HG03565 (cell line): ENCODE data around the gene FAM3A.

Experiments used
- ATAC-seq: cut with Tn5 transposase; IDR thresholded peaks from one replicate; pipeline ENCODE4 v1.9.1; 2021; ENCODE audit warnings: mild to moderate bottlenecking, moderate library complexity; ENCODE audit not compliant: unreplicated experiment

Gene FAM3A

DNA sequence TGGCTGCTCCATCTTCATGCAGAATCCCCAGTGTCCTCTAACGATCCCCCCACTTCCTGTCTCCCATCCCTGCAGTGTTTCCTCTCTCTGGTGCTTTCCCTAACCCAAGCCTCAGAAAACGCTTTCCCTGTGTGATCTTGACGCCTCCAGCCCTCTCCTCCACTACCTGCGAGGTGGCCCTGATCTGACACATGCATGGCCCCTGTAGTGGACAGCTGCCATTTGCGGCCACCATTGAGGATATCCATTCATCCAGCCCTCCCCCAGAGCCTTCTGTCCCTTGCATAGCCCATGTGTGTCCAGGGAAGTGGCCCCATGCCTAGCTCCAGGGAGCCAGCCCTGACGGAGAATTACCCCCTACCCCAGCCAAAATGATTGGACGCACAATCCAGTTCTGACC lies 32.7 kb downstream of the FAM3A start:
- ATAC-seq, result no peak

DNA sequence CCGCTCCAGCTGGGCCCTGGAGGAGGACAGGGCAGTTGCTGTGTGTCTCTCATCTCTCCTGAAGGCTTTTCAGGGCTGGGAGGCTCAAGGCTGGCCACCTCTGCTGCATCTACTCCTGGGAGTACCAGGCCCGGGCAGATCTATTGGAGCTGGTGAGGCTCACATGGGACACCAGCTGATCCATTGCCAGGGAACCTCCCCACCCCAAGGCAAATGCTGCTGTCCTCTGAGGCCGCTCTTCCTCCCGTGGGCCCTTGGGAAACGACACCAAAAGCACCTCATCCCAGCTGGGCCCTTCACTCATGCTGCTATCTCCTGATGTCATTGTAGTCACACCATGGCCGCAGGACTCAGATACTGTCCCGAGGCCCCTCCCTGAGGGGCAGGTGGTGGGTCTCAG lies 33.2 kb downstream of the FAM3A start:
- ATAC-seq, result no peak

DNA sequence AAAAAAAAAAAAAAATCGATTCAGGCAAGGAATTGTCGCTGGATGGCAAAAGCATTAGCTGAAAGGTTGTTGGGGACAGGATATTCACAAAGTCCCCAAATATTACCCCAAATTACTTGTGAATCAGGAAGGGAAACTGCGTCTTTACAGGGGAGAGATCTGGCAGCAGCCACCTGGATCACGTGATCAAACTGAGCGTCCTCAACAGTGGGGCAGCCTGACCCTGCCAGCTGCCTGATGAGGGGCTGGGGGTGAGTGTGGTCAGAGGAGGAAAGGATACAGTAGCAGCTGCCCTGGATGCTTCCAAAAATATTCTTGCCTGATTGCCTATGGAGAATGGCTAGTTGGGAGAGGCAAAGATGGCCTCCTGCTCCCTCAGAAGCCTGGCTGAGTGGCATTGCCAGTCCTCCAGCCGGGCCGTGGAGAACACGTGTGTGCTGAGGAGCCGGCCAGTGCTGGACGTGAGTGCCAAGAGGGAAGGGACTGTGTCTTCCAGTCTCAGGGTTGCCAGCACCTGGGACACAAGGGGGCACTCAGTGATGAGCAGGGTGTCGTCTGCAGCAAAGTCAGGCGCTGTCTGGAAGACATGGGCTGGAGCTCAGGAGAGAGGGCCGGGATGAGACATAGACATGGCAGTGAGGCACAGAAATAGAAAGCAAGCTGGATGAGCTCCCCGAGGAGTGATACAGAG lies 34.0 kb downstream of the FAM3A start:
- ATAC-seq, result no peak

DNA sequence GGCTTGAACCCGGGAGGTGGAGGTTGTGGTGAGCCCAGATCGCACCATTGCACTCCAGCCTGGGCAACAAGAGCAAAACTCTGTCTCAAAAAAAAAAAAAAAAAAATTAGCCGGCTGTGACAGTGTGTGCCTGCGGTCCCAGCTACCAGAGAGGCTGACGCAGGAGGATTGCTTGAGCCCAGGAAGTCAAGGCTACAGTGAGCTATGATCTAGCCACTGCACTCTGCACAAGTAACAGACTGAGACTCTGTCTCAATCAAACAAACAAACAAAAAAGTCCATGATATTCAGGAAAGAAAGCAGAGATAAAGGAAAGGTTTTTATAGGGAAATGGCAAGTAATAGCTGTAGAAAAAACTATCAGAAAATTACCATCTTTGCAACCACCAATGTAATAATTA lies 34.8 kb downstream of the FAM3A start:
- ATAC-seq, result no peak

DNA sequence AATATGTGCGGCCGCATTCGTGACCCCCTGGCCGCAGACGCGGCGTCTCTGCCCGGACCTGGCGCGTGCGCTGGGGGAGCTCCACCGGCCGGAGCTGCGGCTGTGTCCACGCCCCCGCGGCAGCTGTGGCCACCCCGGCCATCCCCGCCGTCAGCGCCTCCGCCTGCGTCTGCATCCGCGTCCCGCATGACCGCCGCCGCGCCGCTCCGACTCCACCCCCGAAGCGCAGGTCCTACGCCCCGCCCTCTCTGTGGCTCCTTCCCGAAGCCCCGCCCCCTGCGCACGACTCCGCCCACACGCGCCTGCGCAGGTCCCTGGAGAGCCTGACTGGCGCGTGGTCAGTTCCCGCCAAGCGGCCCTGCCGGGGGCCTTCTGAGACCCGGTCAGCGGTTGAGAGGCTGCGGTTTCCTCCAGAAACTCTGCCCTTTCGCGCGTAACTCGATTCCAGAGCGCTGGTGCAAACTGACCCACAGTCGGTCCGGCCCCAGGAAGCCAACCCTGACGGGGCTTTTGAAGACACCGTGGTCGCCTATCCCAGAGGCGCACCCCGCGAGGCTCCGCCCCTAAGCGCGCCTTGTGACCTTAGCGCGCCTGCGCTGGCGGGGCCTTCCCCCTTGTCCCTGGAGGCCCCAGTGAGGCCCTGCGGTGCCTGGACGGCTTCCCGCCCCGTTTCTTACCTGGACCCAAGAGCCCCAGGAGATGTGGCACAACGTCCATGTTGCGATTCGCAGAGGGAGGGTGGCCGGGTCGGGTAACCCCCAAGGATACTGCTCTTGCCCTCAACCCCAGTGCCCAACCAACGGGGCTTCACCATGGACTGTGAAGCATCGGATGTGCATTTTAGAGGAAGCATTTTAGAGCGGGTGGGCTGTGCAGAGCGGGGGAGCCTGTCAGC lies 37.1 kb downstream of the FAM3A start, which contains the start of gene LAGE3:
LAGE3 (minus strand) TSS at position 554 of the 895 bp plus-strand sequence; CDS start at position 188, 366 bp downstream.
- ATAC-seq, result peak; percentile 77

DNA sequence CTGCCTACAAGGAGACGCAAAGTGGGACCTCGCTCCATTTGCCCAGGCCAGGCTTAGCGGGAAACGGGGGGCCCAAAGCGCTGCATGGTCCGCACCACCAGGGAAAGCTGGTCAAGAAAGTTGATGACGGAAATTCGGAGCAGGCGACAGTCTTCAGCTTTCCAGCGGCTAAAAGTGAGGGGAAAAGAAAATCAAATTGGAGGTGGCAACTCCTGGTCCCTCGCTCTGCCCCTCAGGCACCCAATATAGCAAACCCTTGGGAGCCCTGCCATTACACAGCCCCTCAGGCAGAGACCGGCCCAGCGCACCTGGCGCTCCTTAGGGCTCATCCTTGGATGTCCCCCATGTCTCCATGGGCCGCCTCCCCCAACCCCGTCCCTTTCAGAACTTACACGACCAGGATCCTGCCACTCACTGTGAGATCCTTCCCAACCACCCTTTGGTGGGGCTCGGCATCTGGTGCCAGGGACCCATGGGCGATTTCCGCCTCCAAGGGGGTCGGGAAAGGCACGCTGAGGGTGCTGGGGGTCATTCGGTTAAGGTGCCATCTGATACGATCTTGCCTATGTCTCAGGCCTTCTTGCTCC lies 38.0 kb downstream of the FAM3A start:
- ATAC-seq, result no peak

DNA sequence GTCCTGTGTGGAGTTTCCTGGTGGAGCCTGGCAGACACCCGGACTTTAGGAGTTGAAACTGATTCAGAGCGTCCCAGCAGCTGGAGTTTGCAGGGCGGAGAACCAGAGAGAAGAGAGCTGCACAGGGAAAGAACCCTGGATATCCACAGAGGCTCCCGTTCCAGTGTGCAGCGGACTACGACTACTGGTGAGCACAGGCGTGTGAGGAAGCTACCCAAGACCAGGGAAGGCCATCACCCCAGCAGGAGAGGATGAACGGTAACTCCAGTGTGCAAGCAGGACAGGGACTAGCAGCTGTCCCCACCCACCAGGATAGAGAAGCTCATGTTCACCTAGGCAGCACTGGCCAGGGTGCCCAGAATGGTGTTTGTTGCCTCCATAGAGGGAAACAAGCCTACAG lies 39.2 kb downstream of the FAM3A start:
- no peak for ATAC-seq

DNA sequence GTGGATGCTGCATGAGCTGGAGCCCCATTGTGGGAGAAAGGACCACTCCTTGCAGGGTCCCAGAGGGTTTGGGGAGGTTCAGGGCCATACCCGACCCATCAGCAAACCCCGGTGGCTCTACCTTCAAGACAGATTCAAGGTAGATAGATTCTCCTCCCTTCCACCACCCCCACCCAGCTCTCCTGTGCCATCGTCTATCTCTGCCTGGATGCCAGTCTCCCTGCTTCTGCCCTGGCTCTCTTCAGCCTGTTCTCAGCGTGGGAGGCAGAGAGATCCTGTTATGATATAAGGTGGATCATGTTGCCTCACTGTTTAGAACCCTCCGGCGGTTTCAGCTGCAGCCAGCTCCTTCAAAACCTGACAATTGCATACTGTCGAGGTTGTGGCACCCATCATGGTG lies 42.3 kb downstream of the FAM3A start:
- ATAC-seq, result no peak

DNA sequence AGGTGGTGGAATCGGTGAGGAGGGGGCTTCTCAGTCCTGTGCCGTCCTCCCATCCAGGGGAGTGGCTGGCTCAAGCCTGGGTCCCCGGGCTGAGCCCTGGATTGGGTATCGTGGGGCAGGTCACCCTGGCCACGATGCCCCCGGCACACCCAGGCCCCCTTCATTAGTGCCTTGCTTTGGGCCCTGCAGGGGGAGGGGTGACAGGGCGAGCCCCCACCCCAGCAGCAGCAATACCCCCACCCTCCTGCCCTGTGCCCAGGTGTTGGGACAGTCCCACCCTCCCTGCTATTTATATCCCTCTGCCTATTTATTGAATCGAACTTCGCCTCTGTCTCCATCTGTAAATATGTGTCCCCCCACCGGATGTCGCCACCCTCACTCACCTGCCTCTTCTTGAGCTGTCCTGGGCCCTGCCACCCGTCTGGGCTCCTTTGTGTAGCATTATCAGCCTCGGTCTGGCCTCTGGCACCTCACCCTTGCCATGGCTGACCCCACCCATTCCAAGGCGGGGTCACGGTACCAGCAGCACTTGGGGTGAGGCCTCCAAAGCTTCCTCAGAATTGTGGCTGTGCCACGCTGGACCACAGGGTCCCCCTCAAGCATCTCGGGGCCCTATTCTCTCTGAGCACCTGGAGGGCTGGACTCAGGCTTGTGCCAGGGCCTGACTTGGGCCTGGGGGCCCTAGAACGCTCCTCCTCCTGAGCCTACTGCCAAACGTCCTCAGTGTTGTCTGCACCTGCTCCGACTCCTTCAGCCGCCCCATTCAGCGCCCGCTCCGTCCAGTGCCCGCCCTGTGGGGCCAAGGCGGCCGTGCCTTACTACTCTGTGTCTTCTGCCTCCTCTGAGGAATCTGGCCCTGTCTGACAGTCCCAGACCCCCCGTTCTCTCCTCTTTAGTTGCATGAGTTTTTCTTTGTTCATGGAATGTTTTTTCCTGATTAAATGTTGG lies 43.1 kb downstream of the FAM3A start:
- ATAC-seq, result no peak

DNA sequence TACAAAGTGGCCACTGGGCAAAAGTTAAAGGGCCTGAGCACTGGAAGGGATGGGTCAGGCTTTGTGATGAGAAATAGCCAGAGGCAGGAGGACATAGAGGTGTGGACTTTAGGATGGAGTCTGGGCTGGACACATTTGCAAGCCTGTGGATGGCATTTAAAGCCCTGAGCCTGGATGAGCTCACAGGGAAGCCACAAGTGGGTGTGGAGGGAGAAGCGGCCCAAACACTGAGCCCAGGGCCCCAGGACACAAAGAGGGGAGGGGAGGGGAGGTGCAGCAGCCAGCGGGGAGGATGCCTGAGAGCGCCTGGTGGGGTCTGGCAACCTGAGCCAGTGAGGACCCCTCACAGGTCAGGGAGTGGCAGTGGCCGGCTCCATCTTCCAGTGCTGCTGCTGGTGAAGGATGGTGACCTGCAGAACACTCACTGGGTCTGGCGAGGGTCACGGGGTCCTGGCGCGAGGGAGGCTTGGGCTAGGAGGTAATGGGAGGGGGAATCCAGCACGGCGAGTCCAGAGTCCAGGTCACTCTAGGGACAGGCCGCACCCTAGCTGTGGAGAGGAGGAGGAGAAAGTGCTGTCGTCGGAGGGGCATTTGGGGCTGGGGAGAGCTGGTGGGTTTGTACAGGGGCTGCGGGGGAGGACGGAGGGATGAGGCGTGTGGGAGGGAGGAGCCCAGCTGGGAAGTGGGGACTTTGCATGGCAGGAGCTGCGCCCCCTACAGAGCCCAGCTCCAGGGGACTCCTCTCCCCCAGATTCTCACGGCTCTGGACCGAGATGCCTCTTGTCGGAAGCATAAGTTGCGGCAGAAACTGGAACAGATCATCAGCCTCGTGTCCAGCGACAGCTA lies 44.0 kb downstream of the FAM3A start:
- ATAC-seq, result no peak

DNA sequence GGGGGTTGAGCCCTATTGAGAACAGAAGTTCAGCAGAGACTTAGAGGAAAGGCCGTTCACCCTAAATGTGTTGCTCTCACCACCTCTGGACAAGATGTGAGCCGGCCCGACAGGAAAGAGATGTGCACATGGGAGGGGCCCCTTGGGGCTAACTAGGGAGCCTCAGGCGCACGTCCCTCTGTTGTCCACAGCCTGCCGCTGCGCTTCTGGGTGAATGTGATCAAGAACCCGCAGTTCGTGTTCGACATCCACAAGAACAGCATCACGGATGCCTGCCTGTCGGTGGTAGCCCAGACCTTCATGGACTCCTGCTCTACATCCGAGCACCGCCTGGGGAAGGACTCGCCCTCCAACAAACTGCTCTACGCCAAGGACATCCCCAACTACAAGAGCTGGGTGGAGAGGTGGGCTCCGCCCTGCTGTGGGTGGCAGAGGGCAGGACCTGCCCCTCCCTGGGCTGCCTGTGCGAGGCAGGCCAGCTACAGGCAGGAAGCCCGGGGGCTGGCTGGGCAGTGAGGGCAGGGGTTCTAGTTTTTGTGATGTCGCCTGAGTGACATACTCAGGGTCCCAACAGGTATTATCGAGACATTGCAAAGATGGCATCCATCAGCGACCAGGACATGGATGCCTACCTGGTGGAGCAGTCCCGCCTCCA lies 45.0 kb downstream of the FAM3A start:
- ATAC-seq, result no peak

DNA sequence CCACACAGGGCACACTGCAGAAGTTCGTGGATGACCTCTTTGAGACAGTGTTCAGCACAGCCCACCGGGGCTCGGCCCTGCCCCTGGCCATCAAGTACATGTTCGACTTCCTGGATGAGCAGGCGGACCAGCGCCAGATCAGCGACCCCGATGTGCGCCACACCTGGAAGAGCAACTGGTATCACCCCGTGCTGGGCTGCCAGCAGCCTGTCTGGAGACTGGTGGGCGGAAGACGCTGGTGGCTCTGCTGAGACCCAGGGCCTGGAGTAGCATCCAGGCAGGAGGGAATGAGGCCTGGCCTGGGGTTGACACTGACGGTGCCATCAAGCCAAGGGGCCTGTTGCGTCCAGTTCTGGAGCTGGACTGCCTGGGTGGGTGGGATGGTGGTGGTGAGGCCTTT lies 45.6 kb downstream of the FAM3A start:
- no peak for ATAC-seq

DNA sequence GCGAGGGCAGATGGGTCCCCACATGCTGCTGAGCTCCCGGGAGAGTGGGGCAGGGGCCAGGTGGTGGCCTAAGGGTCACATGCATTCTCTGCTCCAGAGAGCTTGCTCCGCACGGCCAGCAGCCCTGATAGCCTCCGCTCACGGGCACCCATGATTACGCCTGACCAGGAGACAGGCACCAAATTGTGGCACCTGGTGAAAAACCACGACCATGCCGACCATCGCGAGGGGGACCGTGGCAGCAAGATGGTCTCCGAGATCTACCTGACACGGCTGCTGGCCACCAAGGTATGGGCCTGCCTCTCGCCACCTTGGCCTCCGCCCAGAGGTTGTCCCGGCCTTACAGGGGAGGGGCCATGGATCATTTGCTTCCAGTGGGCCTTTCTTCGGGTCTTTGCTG lies 46.2 kb downstream of the FAM3A start:
- no peak for ATAC-seq

DNA sequence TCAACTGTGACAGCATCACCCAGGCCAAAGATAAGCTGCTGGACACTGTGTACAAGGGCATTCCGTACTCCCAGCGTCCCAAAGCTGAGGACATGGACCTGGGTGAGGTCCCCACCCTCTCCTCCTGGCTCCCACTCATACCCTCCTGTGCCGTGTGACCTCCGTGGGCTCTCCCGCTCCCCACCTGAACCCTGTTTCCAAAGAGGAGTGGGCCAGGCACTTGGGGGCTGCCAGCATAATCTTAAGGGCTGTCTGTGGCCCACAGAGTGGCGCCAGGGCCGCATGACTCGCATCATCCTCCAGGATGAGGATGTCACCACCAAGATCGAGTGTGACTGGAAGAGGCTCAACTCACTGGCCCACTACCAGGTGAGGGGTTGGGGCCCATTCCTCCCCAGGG lies 46.9 kb downstream of the FAM3A start:
- no peak for ATAC-seq

DNA sequence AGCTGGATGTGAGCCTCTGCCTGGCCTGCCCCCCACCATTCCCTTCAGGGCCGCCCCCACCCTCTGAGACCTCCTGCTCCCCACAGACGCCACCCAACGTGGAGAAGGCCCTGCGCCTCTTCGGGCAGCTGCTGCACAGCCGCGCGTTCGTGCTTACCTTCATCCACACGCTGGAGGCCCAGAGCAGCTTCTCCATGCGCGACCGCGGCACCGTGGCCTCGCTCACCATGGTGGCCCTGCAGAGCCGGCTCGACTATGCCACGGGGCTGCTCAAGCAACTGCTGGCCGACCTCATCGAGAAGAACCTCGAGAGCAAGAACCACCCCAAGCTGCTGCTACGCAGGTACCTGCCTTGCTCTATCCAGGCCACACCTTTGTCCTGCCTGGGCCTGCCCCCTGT lies 47.8 kb downstream of the FAM3A start:
- ATAC-seq, result no peak

DNA sequence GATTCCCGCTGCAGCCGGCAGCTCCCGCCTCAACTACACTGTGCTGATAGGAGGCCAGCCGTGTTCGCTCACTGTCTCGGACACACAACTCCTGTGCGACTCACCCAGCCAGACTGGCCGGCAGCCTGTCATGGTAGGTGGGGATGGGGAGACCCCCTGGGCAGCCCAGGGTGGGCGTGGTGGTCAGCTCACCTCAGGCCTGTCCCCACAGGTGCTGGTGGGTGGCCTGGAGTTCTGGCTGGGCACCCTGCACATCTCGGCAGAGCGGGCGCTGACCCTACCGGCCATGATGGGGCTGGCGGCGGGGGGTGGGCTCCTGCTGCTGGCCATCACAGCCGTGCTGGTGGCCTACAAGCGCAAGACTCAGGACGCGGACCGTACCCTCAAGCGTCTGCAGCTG lies 48.5 kb downstream of the FAM3A start:
- ATAC-seq, result no peak

DNA sequence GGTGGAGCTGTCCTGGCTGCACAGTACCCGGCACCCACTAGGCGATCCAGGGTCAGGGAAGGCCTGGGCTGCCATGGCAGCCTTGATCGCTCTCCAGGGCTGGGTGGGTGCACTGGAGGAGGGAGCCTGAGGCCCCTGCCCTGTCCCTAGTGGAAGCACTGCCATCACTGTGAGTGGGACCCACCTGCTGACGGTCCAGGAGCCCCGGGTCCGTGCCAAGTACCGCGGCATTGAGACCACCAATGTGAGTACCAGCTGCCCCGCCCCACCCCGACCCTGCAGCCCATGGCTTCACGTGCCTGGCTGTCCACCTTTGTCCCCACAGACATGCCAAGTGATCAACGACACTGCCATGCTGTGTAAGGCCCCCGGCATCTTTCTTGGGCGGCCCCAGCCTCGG lies 49.1 kb downstream of the FAM3A start:
- no peak for ATAC-seq

DNA sequence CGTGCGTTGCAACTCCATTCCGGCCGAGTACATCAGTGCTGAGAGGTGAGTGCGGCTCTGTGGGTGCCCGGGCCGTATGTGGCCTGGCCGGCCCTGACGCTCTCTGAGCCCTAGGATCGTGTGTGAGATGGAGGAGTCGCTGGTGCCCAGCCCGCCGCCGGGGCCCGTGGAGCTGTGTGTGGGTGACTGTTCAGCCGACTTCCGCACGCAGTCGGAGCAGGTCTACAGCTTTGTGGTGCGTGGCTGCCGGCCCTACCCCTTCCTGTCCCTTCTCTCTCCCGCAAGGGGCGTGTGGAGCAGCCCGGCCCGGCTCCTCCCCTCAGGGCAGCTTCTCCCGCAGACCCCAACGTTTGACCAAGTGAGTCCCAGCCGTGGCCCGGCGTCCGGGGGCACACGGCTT lies 50.0 kb downstream of the FAM3A start:
- no peak for ATAC-seq

DNA sequence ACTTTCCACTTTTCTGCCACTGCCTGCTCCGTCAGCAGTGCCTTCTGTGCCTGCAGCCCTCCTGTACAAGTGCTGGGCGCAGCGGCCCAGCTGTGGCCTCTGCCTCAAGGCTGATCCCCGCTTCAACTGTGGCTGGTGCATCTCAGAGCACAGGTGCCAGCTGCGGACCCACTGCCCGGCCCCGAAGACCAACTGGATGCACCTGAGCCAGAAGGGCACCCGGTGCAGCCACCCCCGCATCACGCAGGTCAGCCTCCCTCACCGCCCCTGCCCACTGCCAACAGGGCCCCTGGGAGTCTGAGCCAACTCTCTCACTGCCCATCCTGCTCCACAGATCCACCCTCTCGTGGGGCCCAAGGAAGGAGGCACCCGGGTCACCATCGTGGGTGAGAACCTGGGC lies 50.4 kb downstream of the FAM3A start:
- no peak for ATAC-seq
